HepG2 (cell line): ENCODE measurements around the gene TRAPPC4. TPM values are rescaled to one million over a fixed set of nuclear protein-coding genes. Genes with fewer than 3 reads are reported as not detected.

ENCODE experiments used
- CEBPB ChIP-seq: IDR thresholded peaks from 2 replicates; pipeline ENCODE4 v1.6.1; 2011; ENCODE audit warnings: low read depth, low read length, improper control_type of control experiment, borderline replicate concordance
- CENPBD1 ChIP-seq: sonication (generic); formaldehyde crosslinking; IDR thresholded peaks from 2 replicates; pipeline ENCODE4 v1.8.0; 2022; ENCODE audit warnings: missing genetic modification reagents, low read depth, mild to moderate bottlenecking, borderline replicate concordance
- ETV6 ChIP-seq: sonication (generic); formaldehyde crosslinking; conservative IDR thresholded peaks from 2 replicates; pipeline ENCODE4 v1.4.0; 2020; ENCODE audit warnings: missing genetic modification reagents
- FOXC1 ChIP-seq: sonication (generic); formaldehyde crosslinking; IDR thresholded peaks from 2 replicates; pipeline ENCODE4 v1.8.0; 2022; ENCODE audit warnings: mild to moderate bottlenecking, missing genetic modification reagents, borderline replicate concordance
- GTF2F1 ChIP-seq: fragments of 150-350 bp; IDR thresholded peaks from 2 replicates; pipeline ENCODE4 v1.6.1; 2014; ENCODE audit warnings: low read length
- IRX3 ChIP-seq: sonication (generic); formaldehyde crosslinking; IDR thresholded peaks from 2 replicates; pipeline ENCODE4 v1.8.1; 2023; ENCODE audit warnings: mild to moderate bottlenecking, low read depth, missing genetic modification reagents, borderline replicate concordance
- KDM5B ChIP-seq: sonication (generic); formaldehyde crosslinking; IDR thresholded peaks from 2 replicates; pipeline ENCODE4 v1.4.0; 2020; ENCODE audit warnings: missing genetic modification reagents, mild to moderate bottlenecking, borderline replicate concordance
- MTA3 ChIP-seq: sonication (generic); formaldehyde crosslinking; IDR thresholded peaks from 2 replicates; pipeline ENCODE4 v1.4.0; 2020; ENCODE audit warnings: missing genetic modification reagents
- MYNN ChIP-seq: sonication (generic); formaldehyde crosslinking; IDR thresholded peaks from 2 replicates; pipeline ENCODE4 v1.4.0; 2020; ENCODE audit warnings: mild to moderate bottlenecking, low read depth, missing genetic modification reagents
- PHB2 ChIP-seq: fragments of 450-650 bp; IDR thresholded peaks from 2 replicates; pipeline ENCODE4 v1.6.1; 2018; ENCODE audit not compliant: partially characterized antibody
- RARG ChIP-seq: sonication (generic); formaldehyde crosslinking; IDR thresholded peaks from 2 replicates; pipeline ENCODE4 v1.4.0; 2020; ENCODE audit warnings: low read depth, mild to moderate bottlenecking, missing genetic modification reagents
- RFX1 ChIP-seq: fragments of 450-650 bp; IDR thresholded peaks from 2 replicates; pipeline ENCODE4 v1.6.1; 2017
- SNRNP70 ChIP-seq: fragments of 200-400 bp; formaldehyde crosslinking; IDR thresholded peaks from 2 replicates; pipeline ENCODE4 v1.6.1; 2017; ENCODE audit warnings: mild to moderate bottlenecking, low read depth, low read length, moderate library complexity
- TARDBP ChIP-seq: sonication (generic); formaldehyde crosslinking; IDR thresholded peaks from 2 replicates; pipeline ENCODE4 v1.8.0; 2022; ENCODE audit warnings: mild to moderate bottlenecking, missing genetic modification reagents
- TEAD2 ChIP-seq: sonication (generic); formaldehyde crosslinking; IDR thresholded peaks from 2 replicates; pipeline ENCODE4 v1.9.0; 2021; ENCODE audit warnings: missing genetic modification reagents
- XBP1 ChIP-seq: sonication (generic); formaldehyde crosslinking; IDR thresholded peaks from 2 replicates; pipeline ENCODE4 v1.5.0; 2020; ENCODE audit warnings: missing genetic modification reagents
- ZFP82 ChIP-seq: sonication (generic); formaldehyde crosslinking; IDR thresholded peaks from 2 replicates; pipeline ENCODE4 v1.5.1; 2020; ENCODE audit warnings: mild to moderate bottlenecking, missing genetic modification reagents, borderline replicate concordance
- ZNF292 ChIP-seq: sonication (generic); formaldehyde crosslinking; IDR thresholded peaks from 2 replicates; pipeline ENCODE4 v1.8.1; 2022; ENCODE audit warnings: mild to moderate bottlenecking, low read depth, missing genetic modification reagents, borderline replicate concordance
- ZNF318 ChIP-seq: sonication (generic); formaldehyde crosslinking; IDR thresholded peaks from 2 replicates; pipeline ENCODE4 v1.4.0; 2020; ENCODE audit warnings: mild to moderate bottlenecking, missing genetic modification reagents
- ZNF383 ChIP-seq: sonication (generic); formaldehyde crosslinking; IDR thresholded peaks from 2 replicates; pipeline ENCODE4 v1.4.0; 2020; ENCODE audit warnings: missing genetic modification reagents, mild to moderate bottlenecking, borderline replicate concordance
- ZNF552 ChIP-seq: sonication (generic); formaldehyde crosslinking; IDR thresholded peaks from 2 replicates; pipeline ENCODE4 v1.9.0; 2022; ENCODE audit warnings: missing genetic modification reagents, mild to moderate bottlenecking, borderline replicate concordance
- polyA plus RNA-seq, 8 experiments: library from polyadenylated mRNA; depleted of rRNA in 3 of 8; stranded (reverse) in 7 of 8; unstranded in 1 of 8; fragments of >200 nt; fragmentation: Illumina TruSeq in 4 of 8; extraction: Trizol in 4 of 8; gene quantifications; 2 replicates each; pipeline versions ENCODE4 v1.2.1 to v1.2.3, GENCODE V29; 2011 to 2016; ENCODE audit warnings: low read depth in 4 of 8, missing spikeins in 1 of 8, mixed read lengths in 1 of 8; ENCODE audit not compliant: insufficient read depth in 1 of 8
- total RNA-seq, 5 experiments: library from RNA; depleted of rRNA; stranded (reverse); fragments of >200 nt; fragmentation: Illumina TruSeq; extraction: Trizol; gene quantifications; 2 replicates each; pipeline ENCODE4 v1.2.3, GENCODE V29; 2016; ENCODE audit warnings: low read depth in 1 of 5

The TRAPPC4 gene
- total and polyA plus RNA-seq, 2 of the 13 experiments (the other 11 are each of a cell fraction or from before 2014, with no cell fraction given), result 97.4 to 140 TPM

GRCh38 chr11:119057000-119057769 is 38.6 kb downstream of the TRAPPC4 start, which contains the start of gene HYOU1 (continued):
- TF ChIP-seq ZNF318 (CRISPR knock-in tag) (no peak), ETV6 (no peak), TEAD2 (no peak), GTF2F1 (no peak), CENPBD1 (no peak), ZNF383 (CRISPR knock-in tag) (no peak), ZNF552 (CRISPR knock-in tag) (no peak; the same call in 1 of the 2 replicates), ZNF292 (CRISPR knock-in tag) (no peak), RARG (CRISPR knock-in tag) (no peak), MYNN (CRISPR knock-in tag) (no peak), SNRNP70 (no peak), CEBPB (no peak), ZFP82 (CRISPR knock-in tag) (no peak), FOXC1 (no peak), IRX3 (CRISPR knock-in tag) (no peak), MTA3 (CRISPR knock-in tag) (no peak), RFX1 (no peak), KDM5B (CRISPR knock-in tag) (peak; percentile 66; the same call in 1 of the 2 replicates), PHB2 (no peak), XBP1 (CRISPR knock-in tag) (no peak), TARDBP (CRISPR knock-in tag) (peak; percentile 32; the same call in 1 of the 2 replicates)
